IPS-NIHi7 (cell line): ENCODE measurements around the gene RIC3.
"Not testable (repeated sequence)": the region's sequence is repeated elsewhere in the genome, so short reads cannot be mapped to it uniquely, and the experiment has no call there.

Experiments used
- DNase-seq: peaks from one replicate; pipeline ENCODE4 v3.0.0; 2012; ENCODE audit warnings: mixed read lengths; ENCODE audit errors: extremely low spot score

The RIC3 gene

GRCh38 chr11:8190431-8190830, 21.6 kb upstream of the RIC3 start:
- DNase-seq, result no peak

GRCh38 chr11:8186429-8186828, 17.6 kb upstream of the RIC3 start:
- peak; percentile 2 for DNase-seq

- DNase-seq, result no peak
Observed at GRCh38 chr11:8183111-8183510, 14.3 kb upstream of the RIC3 start.

- DNase-seq, result peak; percentile 38
Observed at GRCh38 chr11:8180469-8180868, 11.6 kb upstream of the RIC3 start.

GRCh38 chr11:8178297-8178696, 9.5 kb upstream of the RIC3 start:
- no peak for DNase-seq

- no peak for DNase-seq
Observed at GRCh38 chr11:8177136-8177535, 8.3 kb upstream of the RIC3 start.

GRCh38 chr11:8167796-8168195, 1.0 kb downstream of the RIC3 start:
- no peak for DNase-seq

GRCh38 chr11:8164746-8165145, 4.1 kb downstream of the RIC3 start:
- no peak for DNase-seq

- DNase-seq, result not testable (repeated sequence)
Observed at GRCh38 chr11:8161627-8162304, 7.1 kb downstream of the RIC3 start.

- DNase-seq, result no peak
Observed at GRCh38 chr11:8156877-8157276, 11.9 kb downstream of the RIC3 start.

GRCh38 chr11:8149726-8150125, 19.1 kb downstream of the RIC3 start:
- DNase-seq, result no peak

- no peak for DNase-seq
Observed at GRCh38 chr11:8138526-8138925, 30.3 kb downstream of the RIC3 start.

GRCh38 chr11:8127447-8127846, 41.4 kb downstream of the RIC3 start:
- no peak for DNase-seq

- DNase-seq, result no peak
Observed at GRCh38 chr11:8126649-8127289, 42.1 kb downstream of the RIC3 start.

- no peak for DNase-seq
Observed at GRCh38 chr11:8122173-8122764, 46.6 kb downstream of the RIC3 start.

- DNase-seq, result no peak
Observed at GRCh38 chr11:8111636-8112035, 57.2 kb downstream of the RIC3 start.

GRCh38 chr11:8110396-8110795, 58.4 kb downstream of the RIC3 start:
- DNase-seq, result no peak

GRCh38 chr11:8109675-8110074, 59.1 kb downstream of the RIC3 start:
- no peak for DNase-seq

GRCh38 chr11:8108421-8108820, 60.4 kb downstream of the RIC3 start:
- DNase-seq, result no peak

- no peak for DNase-seq
Observed at GRCh38 chr11:8107642-8108041, 61.2 kb downstream of the RIC3 start.

- no peak for DNase-seq
Observed at GRCh38 chr11:8106679-8107078, 62.1 kb downstream of the RIC3 start.

GRCh38 chr11:8105666-8106065, 63.2 kb downstream of the RIC3 start:
- no peak for DNase-seq

- DNase-seq, result no peak
Observed at GRCh38 chr11:8105133-8105532, 63.7 kb downstream of the RIC3 start.
